ENCODE data around the gene ALKBH5. TPM values are rescaled to one million over a fixed set of nuclear protein-coding genes. Genes with fewer than 3 reads are reported as not detected.
A peak's percentile ranks its signal among the peaks of the same experiment; 100 is the strongest.

Gene ALKBH5
- total RNA-seq, 3 donors from 2014 or later (not counting 1 experiment from before 2014, with no cell fraction given) = 95.6 to 114 (median 96.7) TPM

DNA sequence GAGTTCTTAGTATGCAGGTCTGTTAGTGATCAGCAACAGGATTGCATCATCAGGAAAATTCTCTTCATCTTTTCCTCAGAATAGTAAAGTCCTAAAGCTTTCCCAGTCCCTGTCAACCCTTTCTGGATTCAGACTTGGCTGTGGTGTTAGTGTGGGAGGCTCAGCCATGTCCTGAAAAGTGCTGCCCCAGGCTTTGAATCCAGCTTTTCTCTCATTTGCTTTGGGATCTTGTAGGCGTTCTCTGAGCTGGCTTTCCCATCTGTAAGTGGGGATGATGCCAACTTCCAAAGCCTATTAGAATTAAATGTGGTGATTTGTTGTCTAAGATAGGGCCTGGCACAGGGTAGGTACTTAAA is 3.0 kb downstream of the ALKBH5 start:
- DNase-seq = no peak
- Histone ChIP-seq H3K4me3 (ENCODE audit: low read length) (no peak overlapping the region), H3K27me3 (ENCODE audit: control insufficient read depth, insufficient read depth, low read length) (no peaks in the 10 kb centered on the region), H3K36me3 (ENCODE audit: control insufficient read depth, insufficient read depth, low read length) (peaks cover 16% of the 10 kb centered on the region), H3K9me3 (ENCODE audit: control insufficient read depth, insufficient read depth, low read length) (no peaks in the 10 kb centered on the region), H3K27ac (ENCODE audit: low read length) (no peak overlapping the region), H3K4me1 (ENCODE audit: control insufficient read depth, insufficient read depth, low read length) (peaks cover 75% of the 10 kb centered on the region)
- intact Hi-C loops (cut with micrococcal nuclease) = no loop called here
- H3K4me3 Mint-ChIP-seq = peak overlapping the region; percentile 96
- TF ChIP-seq CTCF (IDR thresholded peaks at IDR 0.05) = no peak
- H3K27ac Mint-ChIP-seq = peak overlapping the region; percentile 80 to 99
- WGBS (ENCODE audit: insufficient coverage) = 100% methylated on average over 1 of the region's 1 CpG
- H3K36me3 Mint-ChIP-seq = no peaks in the 10 kb centered on the region
- H3K27me3 Mint-ChIP-seq (ENCODE audit: low read depth in 2 of 2) = no peaks in the 10 kb centered on the region
- H3K9me3 Mint-ChIP-seq = no peaks in the 10 kb centered on the region
- peaks cover 60 to 80% of the 10 kb centered on the region in 2 donors for H3K4me1 Mint-ChIP-seq
- ATAC-seq = no peak

DNA sequence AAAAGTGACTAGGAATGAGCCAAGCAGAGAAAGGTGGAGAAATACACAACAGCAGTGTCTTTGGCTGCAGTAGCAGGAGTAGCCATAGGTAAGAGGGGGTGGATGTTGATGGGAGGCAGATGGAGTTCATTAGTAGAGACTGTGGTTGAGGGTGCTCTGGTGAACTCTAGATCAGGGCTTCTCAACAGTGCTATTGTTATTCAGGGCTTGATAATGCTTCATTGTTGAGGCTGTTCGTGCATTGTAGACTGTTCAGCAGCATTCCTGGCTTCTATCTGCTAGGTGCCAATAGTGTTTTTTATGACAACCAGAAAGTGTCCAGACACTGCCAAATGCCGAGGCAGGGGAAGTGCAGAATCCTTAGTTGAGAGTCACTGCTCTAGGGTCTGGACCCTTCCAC is 3.6 kb downstream of the ALKBH5 start:
- Mint-ChIP-seq H3K9me3 (no peaks in the 10 kb centered on the region), H3K27me3 (ENCODE audit: low read depth in 2 of 2) (no peaks in the 10 kb centered on the region), H3K4me1 (peaks cover 66 to 82% of the 10 kb centered on the region in 2 donors), H3K27ac (peak overlapping the region; percentile 80 to 99), H3K36me3 (no peaks in the 10 kb centered on the region), H3K4me3 (peak overlapping the region; percentile 96)
- H3K27ac ChIP-seq (ENCODE audit: low read length) = no peak overlapping the region
- H3K4me1 ChIP-seq (ENCODE audit: control insufficient read depth, insufficient read depth, low read length) = peaks cover 77% of the 10 kb centered on the region
- ATAC-seq (no peak), DNase-seq (no peak)
- H3K36me3 ChIP-seq (ENCODE audit: control insufficient read depth, insufficient read depth, low read length) = peaks cover 18% of the 10 kb centered on the region
- no peak for TF ChIP-seq CTCF (IDR thresholded peaks at IDR 0.05)
- no peaks in the 10 kb centered on the region for H3K27me3 ChIP-seq (ENCODE audit: control insufficient read depth, insufficient read depth, low read length)
- no peak overlapping the region for H3K4me3 ChIP-seq (ENCODE audit: low read length)
- 62% methylated on average over 2 of the region's 2 CpGs for WGBS (ENCODE audit: insufficient coverage)
- intact Hi-C loops (cut with micrococcal nuclease) = no loop called here
- H3K9me3 ChIP-seq (ENCODE audit: control insufficient read depth, insufficient read depth, low read length) = no peaks in the 10 kb centered on the region

DNA sequence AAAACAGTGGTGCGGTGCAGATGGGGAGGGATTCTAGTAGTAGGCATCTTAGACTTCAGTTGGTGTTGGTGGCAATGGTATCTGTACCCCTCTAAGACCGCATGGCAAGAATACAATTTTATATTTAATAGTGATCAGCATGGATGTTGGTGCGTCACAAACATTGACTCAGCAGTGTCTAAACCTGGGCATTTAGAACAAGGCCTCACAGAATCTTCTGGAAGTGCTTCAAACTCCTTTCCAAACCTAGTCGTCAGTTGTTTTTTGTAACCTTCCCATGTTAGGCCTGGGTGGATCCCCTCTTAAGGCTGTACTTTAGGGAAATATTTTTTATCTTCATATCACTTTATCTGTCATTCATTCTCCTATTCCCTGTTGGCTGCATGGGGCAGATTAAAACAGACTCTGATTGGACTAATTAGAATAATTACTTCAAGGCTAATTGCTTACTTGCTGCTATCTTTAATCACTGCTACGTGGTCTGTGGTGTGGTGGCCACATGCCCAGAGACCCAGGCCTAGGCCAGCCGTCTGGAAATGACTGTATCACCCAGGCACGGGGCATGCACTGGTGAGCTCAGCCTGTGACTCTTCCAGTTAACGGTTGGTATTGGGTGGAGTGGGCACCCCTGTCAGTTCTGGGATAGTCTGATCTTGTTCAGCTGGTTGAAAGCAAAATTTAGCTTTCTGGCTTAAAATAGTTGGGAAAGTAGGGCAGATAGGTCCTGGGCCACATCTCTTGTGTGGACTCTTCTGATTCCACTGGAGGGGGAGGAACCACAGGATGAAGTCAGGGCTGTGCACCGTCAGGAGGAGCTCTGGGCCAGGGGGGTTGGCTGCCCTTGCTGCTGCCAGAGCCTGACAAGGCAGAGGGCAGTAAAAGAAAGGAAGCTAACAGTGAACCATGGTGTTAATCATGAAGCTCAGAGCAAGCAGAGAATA is 4.5 kb downstream of the ALKBH5 start:
- peaks cover 18% of the 10 kb centered on the region for H3K36me3 ChIP-seq (ENCODE audit: control insufficient read depth, insufficient read depth, low read length)
- WGBS (ENCODE audit: insufficient coverage) = 50% methylated on average over 8 of the region's 9 CpGs
- intact Hi-C loops (cut with micrococcal nuclease) = no loop called here

More for the DNA sequence above, 4.5 kb downstream of the ALKBH5 start:
- ATAC-seq (no peak), DNase-seq (no peak)
- H3K4me1 ChIP-seq (ENCODE audit: control insufficient read depth, insufficient read depth, low read length) = peaks cover 70% of the 10 kb centered on the region
- Mint-ChIP-seq H3K4me1 (peaks cover 69 to 73% of the 10 kb centered on the region in 2 donors), H3K4me3 (peak overlapping the region; percentile 96), H3K9me3 (no peaks in the 10 kb centered on the region), H3K36me3 (no peaks in the 10 kb centered on the region), H3K27me3 (ENCODE audit: low read depth in 2 of 2) (no peaks in the 10 kb centered on the region), H3K27ac (peak overlapping the region; percentile 80 to 99)
- no peak overlapping the region for H3K4me3 ChIP-seq (ENCODE audit: low read length)
- no peaks in the 10 kb centered on the region for H3K9me3 ChIP-seq (ENCODE audit: control insufficient read depth, insufficient read depth, low read length)
- no peaks in the 10 kb centered on the region for H3K27me3 ChIP-seq (ENCODE audit: control insufficient read depth, insufficient read depth, low read length)
- TF ChIP-seq CTCF (IDR thresholded peaks at IDR 0.05) = no peak
- no peak overlapping the region for H3K27ac ChIP-seq (ENCODE audit: low read length)
